ENCODE measurements around the gene NDUFS7.

The NDUFS7 gene

DNA sequence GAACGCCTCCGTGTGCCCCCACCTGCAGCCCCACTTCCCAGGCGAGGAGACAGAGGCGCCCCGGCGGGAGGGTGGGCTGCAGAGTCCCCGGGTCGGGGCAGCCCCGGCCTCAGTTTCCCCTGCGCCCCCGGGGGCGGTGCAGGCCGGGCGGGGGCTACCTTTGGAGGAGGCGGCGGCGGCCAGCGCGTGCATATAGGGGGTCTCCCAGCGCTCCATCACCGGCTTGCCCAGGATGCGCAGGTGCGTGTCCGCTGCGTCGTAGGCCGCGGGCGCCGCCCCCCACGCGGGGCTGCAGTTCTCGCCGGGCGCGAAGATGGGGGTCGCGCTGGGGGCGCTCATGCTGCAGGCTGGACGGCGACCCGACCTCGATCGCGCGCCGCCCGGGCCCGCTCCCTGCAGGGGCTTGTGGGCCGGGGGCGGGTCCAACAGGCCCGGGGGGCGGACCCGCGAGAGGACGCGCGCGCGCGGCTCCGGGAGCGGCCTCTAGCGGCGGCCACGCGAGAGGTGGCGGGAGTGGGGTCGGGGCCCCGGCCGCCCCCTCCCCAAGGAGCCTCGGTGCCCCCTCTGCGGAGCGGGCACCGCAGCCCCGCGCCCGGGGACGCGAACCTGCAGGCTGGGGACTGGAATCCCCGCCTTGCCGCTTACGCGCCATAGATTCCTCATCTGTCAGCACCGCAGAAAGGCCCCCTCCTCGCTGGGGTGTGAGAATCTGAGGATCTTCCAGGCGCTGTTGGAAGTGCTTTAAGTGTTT is 17.6 kb downstream of the NDUFS7 start, which contains the start of gene GAMT:
Gene GAMT, minus strand, starts transcription at position 405 of the 751 bp plus-strand sequence. Its CDS starts 66 bp downstream, at position 339.
- DNase-seq: peak in 1 of 2 experiments; percentile 63

DNA sequence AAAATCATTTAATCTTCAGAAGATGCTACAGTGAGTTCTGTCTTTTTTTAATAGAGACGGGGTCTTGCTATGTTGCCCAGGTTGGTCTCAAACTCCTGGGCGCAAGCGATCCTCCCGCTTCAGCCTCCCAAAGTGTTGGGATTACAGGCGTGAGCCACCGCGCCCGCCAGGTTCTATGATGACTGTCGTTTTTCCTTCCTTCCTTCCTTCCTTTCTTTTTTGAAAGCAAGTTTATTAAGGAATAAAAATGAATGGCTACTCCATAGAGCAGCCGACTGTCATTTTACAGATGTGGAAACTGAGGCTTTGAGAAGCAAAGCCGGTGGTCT is 18.1 kb downstream of the NDUFS7 start:
- no peak for DNase-seq

DNA sequence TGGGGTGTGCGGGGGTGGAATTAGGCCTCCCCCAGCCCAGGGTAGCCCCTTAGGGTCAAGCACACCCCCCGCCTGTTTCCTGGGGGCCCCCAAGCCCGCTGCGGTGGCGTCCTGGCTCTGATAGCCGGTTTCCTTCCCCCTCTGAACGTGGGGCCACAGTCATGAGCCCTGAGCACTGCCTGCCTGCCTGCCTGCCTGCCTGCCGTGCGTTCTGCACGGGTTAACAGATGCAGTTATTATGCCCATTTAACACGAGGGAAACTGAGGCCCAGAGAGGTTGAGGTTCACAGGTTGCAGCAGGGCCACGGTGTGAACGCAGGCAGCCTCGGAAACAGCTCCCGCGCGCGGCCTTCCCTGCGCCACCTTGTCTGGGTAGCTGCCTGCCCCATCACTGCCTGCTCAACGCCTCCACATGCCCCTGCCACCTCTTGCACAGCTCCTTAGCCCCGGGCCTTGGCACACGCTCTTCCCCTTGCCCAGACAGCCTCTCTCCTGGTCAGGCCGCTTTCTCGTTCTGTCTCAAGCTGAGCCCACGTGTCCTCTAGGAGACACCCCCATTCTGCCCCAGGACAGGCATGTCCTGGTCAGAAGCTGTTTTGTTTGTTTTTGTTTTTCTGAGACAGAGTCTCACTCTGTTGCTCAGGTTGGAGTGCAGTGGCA is 18.8 kb downstream of the NDUFS7 start:
- no peak for DNase-seq

DNA sequence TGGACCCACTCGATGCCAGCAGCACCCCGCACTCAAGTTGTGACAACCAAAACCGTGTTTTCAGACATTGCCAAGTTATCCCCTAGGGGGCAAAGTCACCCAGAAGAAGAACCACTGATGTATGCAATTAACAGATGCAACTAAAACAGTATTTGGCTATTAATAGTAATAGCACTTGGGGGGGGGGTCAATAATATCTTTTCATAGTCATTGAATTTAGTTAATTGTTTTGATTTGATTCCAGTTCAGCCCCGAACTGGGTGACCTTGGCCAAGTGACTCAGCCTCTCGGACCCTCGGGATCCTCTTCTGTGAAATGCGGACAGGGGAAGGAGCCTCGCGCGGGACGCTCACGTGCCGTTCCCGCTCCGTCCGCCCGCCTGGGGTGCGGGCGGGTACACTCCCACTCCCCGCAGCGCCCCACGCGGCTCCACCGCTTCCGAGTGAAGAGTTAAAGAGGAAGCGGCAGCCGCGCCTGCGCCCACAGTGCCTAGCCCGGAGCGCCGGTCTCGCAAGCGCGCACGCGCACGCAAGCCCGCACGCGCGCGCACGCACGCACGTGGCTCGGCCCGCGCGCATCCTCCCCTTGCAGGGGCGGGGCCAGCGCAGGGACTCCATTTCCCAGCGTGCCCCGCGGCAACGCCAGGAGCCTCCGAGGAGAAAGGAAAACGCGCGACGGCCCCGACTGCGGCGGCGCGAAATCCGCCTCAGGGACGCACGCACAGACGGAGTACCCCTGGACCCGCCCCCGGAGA is 23.2 kb downstream of the NDUFS7 start:
- DNase-seq: peak; percentile 99

DNA sequence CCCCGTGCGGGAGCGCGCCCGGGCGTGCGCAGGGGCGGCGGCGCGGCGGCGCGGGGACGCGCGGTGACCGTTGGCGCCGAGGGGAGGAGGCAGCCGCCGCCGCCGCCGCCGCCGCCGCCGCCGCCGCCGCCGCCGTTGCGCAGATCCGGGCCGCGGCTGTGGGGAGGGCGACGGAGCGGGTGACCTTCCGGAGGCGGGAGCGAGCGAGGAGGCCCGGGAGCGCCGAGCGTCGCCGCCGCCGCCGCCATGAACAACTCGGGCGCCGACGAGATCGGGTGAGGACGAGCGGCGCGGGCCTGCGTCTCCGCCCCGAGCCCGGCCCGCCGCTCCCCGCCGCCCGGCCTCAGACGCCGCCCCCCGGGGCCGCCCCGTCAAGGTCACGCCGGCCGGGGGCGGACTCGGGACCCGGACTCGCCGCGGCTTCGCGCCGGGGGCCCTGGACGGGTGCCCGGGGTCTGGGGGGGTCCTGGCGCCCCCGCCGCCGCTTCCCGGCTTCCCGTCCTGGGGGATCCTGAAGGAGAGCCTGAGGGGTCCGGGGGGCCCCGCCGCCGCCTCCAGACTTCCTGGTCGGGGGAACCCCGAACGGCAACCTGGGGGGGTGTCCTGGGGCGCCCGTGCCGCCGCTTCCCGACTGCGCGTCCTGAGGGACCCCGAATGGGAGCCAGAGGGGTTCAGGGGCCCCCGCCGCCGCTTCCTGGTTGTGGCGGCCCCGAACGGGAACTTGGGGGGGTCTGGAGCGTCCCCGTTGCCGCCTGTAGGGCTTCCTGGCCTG is 24.0 kb downstream of the NDUFS7 start, which contains the start of gene DAZAP1:
Gene DAZAP1, plus strand, starts transcription at position 59 of the 772 bp plus-strand sequence. Its CDS starts 188 bp downstream, at position 247.
- DNase-seq: no peak

DNA sequence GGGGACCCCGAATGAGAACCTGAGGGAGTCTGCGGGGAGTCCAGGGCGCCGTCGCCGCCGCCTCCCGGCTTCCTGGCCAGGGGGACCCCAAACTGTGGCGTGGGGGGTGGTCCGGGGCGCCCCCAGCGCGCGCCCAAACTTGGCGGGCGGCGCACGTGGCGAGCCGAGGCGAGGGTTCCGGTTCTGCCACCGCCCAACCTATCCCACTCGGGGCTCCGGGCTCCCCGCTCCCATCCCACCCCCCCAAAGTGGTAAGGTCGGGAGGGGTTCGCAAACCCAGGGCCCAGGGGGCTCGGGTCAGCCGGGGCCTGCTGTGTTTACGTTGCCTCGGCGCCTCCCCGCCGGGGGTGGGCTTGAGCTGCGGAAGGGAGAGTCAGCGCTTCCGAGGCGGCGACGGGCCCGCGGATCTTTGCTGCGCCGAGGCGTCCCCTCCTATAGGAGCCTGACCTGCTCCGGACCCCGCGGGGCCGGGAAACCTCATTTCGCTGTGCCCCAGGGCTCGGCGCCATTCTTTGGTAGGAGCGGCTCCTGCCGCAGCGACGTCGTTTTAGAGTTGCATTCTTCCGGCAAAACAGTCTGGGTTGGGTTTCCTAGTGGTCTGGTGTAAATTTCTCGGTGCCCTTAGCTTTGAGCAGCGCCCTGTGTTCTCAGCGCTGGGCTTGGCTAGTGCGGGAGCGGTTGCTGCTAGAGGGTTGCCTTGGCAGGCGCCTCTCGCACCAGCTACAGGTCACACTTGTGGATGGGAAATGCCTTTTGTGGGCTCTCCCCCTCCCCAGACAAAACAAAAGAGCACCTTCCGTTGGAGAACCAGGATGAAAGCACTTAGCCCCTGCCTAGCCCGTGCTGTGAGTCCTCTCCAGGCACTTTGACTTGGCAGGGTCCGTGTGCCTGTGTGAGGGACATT is 24.8 kb downstream of the NDUFS7 start:
- no peak for DNase-seq

DNA sequence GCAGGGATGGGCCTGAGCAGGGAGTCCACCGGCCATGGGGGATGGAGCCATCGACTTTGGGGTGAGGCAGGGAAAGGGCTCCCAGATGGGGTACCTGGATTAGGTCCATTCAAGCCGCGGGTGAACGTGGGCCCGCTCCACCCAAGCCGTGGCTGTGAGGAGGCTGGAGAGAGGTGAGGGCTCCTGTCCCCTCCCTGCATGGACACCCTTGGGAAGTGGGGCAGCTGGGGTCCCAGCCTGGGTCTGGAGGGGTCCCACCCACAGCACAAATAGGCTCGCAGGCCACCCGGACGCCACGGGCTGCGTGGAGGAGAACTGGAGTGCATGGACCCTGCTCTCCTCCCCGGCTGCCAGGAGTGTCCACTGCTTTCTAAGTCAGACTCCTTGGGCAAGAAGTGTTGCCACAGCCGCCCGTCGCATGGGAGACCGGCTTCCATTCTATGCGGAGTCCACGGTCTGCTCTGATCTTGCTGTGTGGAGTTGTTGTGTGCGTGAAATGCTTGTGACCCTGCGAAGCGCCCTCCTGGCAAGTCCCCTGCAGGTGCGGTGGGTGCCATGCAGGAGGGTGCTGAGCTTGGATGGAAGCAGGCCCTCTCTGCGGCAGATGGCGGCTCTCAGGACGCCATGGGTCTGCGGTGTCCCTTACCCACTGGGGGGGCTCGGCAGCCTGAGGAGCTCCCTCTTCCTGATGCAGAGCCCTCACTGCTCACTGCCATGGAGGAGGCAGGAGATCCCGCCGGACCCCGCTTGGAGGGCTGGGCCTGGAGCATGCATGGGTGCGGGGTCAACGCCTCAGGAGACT is 25.7 kb downstream of the NDUFS7 start:
- DNase-seq: no peak

DNA sequence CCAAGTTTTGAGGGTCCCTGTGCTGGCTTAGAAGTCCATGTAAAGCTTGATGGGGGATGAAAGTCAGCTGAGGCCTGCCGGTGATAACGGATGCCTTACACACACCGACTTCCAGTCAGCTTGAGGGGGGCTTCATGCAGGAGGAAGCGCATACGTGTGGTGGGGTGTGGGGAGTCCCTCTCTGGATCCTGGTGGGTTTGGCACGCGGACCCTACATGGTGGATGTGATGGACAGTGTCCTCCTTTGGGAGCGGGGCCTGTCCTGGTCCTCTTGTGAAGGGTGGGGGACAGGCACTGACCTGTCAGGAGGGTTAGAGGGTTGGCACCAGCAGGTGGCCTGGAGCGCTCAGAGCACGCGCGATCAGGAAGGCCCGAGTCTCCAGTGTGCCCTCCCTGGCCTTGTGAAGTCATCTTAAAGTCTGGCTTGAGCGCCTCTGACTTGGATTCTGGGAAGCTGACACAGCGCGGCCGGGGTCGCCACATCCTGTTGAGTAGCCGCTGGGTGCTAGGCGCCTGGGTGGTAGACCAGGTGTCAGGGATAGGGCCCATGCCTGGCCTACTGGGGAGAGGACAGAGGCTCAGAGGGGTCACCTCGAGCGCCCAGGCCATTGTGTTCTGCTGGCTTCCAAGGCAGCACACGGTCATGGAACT is 26.6 kb downstream of the NDUFS7 start:
- no peak for DNase-seq

DNA sequence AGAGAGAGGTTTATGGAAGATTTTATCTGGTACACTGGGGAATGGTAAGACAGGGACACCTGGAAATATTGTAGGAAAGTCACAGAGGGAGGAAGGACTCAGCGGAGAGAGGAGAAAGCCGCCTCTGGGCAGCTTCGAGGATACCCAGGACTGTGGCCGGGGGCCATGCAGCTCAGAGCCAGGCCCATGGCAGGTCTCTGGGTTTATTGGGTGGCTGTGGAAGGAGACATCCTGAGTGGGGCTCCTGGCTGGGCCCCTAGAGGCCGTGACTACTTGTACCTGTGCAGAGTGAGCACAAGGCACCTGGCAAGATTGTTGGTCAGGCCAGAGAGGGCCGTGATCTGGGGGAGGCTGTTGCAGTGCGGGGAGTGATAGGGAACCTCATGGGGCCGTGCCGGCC is 27.1 kb downstream of the NDUFS7 start:
- DNase-seq: no peak

DNA sequence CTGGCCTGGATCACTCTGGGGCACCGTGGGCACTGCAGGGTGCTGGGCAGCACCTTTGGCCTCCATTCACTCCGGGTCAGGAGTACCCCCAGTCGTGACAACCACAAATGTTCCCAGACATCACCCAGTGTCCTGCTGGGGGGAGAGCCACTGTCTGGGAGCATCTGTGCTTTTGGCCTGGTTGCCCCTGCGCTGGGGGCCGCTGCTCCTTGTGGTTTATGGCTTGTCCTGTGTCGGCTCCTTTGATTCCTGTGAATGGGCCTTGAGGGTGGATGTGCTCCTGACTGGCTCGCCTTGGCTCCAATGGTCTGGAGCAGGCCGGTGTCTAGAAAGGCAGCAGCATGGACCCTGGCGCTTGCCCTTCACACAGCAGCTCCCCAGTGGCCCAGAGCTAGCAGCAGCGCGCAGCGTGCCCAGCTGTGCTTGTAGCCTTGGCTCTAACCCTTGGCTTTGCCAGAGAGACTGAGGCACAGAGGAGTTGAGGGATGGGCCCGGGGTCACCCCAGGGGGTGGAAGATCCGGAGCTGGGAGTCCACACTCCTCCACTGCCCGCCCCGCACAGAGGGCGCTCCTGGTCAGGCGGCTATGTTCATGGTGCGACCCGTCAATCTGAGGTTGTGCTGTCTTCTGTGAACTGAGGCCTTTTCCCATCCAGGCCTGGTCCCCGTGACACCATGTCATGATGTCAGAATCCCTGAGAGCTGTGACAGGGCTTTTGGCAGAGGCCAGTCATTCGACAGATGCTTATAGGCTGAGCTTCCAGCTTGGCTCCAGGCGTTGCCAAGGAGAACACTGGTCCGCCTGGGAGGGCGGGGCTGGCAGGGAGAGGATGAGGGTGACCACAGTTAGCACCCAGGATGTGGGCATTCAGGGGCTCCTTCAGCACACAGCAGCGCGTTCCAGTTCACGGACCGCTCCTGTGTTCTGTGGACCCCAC is 27.8 kb downstream of the NDUFS7 start:
- peak in 1 of 2 experiments; percentile 34 for DNase-seq

DNA sequence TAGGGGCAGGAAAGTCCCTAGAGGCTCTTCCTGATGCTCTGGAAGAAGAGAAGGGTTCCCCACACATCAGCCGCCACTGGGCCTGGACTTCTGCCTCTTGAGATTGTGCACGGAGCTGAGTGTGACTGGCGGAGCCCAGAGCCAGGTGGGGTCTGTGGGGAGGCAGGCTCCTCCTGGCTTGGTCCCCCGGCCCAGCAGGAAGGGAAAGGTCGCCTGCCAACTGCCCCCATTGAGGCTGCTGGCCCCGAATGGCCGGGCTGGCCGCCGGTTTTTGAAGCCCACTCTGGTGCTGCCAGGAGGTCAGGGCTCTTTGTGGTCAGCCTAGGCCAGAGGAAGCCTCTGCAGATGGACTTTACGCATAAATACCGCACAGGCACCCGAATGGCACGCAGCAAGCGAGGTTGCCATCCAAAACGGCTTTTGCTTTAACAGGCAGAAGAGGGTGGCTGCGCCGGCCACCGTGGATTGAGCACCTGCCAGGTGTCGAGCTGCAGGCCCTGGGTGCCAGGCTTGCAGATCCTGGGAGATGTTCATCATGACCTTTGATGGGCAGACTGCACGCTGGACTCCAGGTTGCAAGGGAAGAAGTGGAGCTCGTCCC is 28.7 kb downstream of the NDUFS7 start:
- DNase-seq: no peak

DNA sequence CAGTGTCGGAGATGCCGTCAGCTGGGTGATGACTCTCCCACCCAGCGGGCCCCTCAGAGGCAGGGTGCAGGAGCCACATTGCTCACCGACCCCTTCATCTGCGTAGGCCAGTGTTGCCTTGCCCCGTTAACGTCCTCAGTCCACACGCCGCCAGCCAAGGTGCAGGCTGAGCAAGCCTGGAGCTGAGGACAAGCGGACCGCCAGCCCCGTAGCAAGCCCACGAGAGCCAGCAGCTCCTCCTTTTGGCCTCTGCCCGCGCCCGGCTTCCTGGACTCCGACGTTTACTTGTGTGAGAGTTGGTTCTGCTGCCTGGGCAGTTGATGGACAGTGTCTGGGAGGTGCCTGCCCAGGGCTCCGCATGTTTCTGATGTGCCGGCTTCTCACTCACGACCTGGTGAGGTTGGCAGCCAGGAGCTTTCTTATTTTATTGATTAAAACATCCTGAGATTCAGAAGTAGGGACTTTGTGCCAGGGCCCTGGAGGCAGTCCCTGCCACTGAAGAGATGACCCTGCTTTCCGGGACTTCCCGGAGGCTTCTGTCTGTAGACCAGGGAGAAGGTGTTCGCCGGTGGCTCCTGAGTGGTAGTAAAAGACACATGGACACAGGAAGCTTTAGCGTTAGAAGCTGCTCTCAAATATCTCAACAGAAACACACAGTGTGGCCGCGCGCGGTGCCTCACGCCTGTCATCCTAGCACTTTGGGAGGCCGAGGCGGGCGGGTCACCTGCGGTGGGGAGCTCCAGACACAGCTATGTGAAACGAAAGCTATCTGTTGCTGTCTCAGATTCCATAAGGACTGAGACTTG is 29.5 kb downstream of the NDUFS7 start:
- no peak for DNase-seq

DNA sequence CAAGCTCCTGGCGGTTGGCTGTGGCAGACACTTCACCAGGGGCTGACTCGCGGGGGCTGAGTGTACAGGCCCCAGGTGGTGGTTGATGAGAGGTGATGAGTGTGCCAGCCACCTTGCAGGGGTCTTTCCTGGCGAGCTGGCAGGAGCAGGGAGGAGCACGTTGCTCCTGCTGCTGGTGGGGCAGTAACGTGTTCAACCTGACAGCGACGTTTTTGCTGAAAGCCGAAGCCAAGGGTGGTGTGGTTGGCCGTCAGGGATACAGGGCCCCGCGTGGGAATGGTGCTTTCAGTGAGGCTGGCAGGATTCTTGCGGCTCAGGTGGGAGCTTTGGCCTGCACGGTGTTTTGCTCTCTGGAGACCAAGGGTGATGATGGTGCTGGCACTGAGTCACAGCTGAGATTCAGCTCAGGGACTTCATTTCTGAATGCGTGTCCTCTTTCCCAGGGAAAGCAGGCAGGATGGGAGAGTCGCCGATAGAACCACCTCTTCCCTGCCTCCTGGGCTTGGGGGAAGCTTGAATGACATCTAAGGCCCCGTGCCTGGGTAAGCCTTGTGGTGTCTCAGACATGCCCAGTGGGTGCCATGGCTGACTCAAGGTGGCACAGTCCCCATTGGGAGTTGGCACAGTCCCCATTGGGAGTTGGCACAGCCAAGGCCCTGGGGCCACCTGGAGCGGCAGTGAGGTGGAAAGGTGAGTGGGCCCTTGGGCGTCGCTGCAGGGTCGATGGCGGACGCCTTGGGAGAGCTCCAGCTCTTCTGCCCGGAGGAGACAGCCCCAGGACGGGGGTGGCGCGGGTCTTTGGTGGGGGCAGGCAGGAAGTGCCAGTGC is 32.5 kb downstream of the NDUFS7 start:
- no peak for DNase-seq

DNA sequence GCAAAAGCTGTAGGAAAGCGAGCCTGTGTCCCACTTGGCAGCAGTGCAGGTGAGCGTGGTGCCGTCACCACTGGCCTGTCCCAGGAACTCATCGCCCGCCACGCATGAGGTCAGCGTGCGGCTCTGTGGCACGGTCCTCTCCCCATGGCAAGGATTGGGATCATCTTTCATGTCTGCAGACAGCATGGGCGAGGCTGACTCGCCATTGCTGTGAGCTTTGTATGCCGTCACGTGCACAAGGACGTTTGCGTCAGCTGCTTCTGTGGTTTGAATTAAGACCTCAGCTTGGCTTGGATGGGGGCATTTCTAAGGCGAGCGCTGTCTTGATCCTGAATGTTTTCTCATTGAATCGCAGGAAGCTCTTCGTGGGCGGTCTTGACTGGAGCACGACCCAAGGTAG is 33.4 kb downstream of the NDUFS7 start:
- DNase-seq: no peak

DNA sequence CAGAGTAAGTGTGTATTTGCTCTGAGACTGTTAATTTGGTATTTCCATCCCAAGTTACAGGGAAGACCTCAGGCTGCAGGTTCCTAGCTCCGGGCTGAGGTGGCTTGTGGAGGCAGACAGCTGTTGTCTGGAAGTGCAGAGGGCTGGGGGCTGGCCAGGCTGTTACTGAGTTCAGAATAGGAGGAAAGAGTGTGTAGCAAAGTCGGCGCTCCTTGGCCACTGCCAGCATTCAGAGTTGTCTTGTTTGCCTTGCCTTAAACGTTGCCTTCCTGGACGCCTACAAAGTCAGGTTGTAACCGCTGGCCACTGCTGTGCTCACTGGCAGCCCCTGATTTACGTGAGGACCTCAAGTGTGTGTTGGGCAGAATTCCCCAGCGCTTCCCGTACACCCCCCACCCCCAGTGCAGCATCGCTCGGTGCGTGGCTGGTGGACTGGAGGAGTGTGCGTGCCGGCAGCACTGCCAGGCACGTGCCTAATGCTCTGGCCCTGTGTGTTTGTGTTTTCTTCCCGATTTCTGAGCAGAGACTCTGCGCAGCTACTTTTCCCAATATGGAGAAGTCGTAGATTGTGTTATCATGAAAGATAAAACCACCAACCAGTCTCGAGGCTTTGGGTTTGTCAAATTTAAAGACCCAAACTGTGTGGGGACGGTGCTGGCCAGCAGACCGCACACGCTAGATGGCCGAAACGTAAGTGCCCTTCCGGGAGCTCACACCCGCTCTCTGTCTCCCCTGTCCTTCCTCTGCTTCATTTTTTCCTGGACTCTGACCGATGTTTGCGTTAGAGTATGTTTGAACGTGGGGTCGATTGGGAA is 34.2 kb downstream of the NDUFS7 start:
- DNase-seq: no peak

DNA sequence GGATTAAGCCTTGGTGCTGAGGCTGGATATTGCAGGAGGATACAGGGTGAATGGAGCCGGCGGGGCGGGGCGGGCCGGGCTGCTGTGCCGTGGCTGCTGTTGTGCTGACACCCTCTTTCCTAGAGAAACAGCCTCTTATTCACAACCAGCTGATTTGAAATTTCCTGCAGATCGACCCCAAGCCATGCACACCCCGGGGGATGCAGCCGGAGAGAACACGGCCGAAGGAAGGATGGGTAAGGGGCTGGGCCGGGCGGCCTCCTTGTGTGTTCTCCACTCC is 34.7 kb downstream of the NDUFS7 start:
- no peak for DNase-seq

All from NCI-H524 (cell line).